GM18858 (cell line): ENCODE data around the gene ASTN2.
"Not testable (repeated sequence)": the region's sequence is repeated elsewhere in the genome, so short reads cannot be mapped to it uniquely, and the experiment has no call there.

Source experiments
- ATAC-seq: cut with Tn5 transposase; IDR thresholded peaks from one replicate; pipeline ENCODE4 v1.9.1; 2021; ENCODE audit not compliant: unreplicated experiment

Gene ASTN2

GRCh38 chr9:116837018-116837989 lies 577.6 kb downstream of the ASTN2 start:
- ATAC-seq: no peak

GRCh38 chr9:116830321-116830720 lies 584.5 kb downstream of the ASTN2 start:
- not testable (repeated sequence) for ATAC-seq

DNA sequence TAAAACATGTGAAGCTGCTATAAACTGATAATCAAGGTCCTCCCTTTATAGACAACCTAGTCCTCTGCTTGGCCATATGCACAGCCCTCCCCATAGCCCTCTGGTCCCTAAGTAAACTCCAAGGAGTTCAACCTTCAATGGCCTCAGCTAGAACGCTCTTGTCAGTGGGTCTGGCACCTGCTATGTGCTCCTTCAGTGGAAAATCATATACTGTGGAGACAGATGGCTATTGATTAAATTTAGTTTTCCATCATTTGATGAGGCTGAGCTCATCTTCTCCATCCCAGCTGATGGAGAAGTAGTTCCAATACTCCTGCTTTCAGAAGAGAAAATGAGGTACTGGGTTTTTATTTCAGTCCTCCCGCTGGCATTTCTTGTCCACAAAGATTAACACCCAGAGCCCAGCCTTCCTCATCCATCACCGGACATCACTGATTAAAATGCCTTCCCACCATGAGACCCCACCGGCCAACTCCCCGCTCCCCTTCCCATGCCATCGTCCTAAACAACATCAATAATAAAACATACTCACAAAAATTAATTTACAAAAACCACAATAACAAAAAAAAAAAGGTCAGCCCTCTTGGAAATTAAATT lies 593.1 kb downstream of the ASTN2 start:
- ATAC-seq: no peak

- no peak for ATAC-seq
These were observed 595.7 kb downstream of the ASTN2 start for GRCh38 chr9:116819116-116819515.

GRCh38 chr9:116817762-116818161 lies 597.1 kb downstream of the ASTN2 start:
- no peak for ATAC-seq

- no peak for ATAC-seq
These were observed 598.4 kb downstream of the ASTN2 start for GRCh38 chr9:116816484-116816883.

GRCh38 chr9:116815835-116816234 lies 599.0 kb downstream of the ASTN2 start:
- no peak for ATAC-seq

- ATAC-seq: no peak
These were observed 601.9 kb downstream of the ASTN2 start for GRCh38 chr9:116813031-116813300.

DNA sequence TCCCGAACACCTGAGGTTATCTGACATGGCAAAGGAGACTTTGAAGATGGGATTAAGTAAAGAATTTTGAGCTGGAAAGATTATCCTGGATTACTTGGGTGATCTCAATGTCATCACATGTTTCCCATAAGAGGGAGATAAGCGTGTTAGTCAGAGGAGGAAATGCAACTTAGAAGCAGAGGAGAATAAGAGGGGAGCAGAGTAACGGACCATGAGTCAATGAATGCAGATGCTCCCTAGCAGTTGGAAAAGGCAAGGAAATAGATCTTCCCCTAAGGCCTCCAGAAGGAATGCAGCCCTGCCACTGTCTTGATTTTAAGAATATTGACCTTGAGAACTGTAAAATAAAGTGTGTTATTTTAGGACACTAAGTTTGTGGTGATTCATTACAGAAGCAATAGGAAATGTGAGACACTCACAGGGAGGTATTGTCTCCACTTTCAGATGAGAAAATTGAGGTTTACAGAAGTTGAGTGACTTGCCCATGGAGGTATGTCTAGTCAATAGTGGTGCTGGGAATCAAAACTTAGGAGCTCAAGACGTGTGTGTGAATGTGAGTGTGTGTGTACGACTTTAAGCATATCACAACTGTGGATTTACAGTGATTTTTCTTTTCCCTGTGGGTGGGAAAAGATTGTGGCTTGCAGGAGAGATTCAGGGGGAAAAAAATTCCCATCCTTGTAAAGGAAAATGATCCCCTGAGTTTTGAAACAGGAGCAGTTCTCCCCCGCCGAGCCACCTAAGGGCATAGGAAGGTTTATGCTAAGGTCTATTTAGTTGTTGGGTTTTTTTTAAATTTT lies 602.4 kb downstream of the ASTN2 start:
- no peak for ATAC-seq

GRCh38 chr9:116809656-116810055 lies 605.2 kb downstream of the ASTN2 start:
- no peak for ATAC-seq

- ATAC-seq: no peak
These were observed 608.8 kb downstream of the ASTN2 start for GRCh38 chr9:116806075-116806474.

DNA sequence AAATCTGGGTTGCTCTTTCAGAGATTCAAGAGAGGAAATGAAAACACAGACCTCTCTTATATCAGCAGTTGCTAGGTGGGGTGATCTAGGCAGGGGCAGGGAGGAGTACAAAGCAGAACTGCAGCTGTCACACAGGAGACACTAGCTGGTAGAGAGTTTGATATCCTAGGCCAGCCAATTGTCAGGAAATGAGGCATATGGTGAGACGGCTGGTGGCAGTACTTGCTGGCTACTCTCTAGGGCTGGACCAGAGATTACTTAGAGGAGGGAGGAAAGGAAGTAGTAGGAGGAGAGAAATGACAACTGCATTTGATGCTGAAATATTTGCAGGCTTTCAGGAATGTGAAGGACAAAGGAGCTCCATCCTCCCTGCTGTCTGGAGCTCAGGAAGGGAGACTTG lies 614.0 kb downstream of the ASTN2 start:
- ATAC-seq: no peak

GRCh38 chr9:116800074-116800473 lies 614.8 kb downstream of the ASTN2 start:
- no peak for ATAC-seq

DNA sequence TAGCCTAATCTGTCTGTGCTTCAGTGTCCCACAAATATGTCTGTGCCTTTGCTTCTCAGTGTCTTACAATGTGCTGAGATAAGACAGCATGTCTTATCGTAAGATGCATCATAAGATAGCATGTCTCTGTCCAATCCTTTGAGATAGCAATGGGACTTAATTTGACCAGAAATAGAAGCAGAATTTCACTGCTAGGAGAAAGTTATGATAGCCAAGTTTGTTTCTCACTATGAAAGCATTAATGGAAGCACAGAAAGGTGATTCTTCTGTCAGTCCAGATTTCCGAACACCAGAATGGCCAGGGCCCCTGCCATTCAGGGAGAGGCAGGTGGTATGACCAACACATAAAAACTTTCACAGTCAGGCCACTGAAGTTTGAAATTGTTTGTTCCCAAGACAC lies 616.3 kb downstream of the ASTN2 start:
- no peak for ATAC-seq

DNA sequence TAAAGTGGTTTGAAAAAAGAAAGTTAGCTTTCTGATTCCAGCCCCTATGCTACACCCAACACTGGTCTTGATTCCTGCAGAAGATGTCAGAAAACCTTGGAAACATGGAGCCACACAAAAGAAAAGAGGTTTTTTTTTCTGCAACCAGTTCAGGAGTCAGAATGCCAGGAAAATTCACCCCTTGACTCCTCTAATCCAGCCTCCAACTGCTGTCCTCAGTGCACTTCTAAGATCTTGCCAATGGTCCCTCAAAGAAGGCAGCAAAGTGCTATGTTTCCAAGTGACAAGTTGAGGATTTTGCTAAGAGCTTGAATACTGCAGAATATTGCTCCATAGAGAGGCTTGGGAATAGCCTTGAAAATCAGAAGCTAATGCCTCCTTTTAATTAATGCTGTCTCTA lies 617.6 kb downstream of the ASTN2 start:
- no peak for ATAC-seq

DNA sequence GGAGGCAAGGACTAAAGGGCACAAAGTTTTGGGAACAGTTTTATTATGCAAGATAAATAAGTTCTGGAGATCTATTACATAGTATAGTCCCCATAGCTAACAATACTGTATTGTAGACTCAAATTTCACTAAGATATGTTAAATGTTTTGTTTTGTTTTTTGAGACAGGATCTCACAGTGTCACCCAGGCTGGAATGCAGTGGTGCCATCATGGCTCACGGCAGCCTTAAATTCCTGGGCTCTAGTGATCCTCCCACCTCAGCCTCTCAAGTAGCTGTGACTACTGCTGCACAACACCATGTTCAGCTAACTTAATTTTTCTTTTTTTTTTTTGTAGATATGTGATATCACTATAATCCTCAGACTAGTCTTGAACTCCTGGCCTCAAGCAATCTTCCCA lies 618.2 kb downstream of the ASTN2 start:
- no peak for ATAC-seq

- ATAC-seq: no peak
These were observed 619.0 kb downstream of the ASTN2 start for GRCh38 chr9:116795821-116796220.

GRCh38 chr9:116792271-116792670 lies 622.6 kb downstream of the ASTN2 start:
- ATAC-seq: no peak

DNA sequence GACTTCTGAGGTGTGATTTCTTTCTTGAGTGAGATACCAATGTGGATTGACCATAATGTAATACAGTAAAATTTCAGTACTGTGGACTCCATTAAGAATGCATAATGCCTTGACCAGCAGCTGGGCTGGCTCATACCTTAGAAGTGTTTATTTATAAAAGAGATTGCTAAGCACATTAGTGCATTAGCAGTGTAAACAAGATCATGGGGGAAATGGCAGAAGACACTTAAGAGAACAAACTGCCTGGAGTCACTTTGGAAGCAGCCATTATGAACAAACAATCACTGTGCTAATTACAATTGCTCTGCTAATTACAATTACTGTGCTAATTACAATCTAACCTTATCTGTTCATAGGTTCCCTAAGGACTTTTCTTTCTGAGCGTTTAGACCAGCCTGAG lies 623.5 kb downstream of the ASTN2 start:
- no peak for ATAC-seq

DNA sequence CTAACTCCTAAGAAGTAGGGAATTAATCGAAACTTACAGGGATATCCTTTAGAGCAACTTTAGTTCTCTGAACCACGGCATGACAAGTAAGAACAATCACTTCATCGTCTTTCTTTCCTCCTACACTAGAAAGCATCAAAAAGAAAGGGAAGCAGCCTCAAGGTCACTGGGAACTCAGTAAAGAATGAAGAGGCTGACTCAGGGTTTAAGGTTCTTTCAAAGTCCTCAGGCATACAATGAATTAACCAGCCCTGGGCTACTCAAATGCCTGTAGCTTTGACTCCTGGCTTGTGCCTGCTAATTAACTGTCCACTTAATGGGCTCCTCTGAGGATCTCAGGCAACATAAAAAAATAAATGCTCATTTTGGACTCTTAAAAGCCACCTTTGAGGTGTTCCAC lies 625.8 kb downstream of the ASTN2 start:
- ATAC-seq: no peak

DNA sequence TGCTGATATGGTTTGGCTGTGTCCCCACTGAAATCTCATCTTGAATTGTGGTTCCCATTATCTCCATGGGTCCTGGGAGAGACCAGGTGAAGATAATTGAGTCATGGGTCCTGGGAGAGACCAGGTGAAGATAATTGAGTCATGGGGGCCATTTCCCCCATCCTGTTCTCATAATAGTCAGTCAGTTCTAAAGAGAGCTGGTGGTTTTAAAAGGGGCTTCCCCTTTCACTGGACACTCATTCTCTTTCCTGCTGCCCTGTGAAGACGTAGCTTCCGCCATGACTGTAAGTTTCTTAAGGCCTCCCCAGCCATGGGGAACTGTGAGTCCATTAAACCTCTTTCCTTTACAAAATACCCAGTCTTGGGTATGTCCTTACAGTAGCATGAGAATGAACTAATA lies 628.1 kb downstream of the ASTN2 start:
- no peak for ATAC-seq

DNA sequence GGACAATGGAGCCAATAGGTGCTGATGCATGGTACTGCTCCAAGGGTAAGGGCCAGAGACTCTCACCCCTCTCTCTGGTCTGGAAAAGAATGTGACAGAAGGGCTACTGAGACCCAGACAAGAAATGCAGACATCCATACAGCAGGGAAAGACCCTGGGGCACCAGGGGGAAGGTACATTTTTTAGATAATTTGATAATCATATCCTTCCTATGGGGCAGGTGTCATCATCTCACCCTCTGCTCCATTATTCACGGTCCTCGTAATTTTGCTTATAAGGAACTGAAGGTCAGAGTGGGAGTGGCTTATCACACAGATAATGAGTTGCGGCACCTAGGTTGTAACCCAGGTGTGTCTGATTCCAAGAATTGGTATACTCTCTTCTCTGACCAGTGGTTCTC lies 637.7 kb downstream of the ASTN2 start:
- no peak for ATAC-seq
